Body of pancreas (tissue), 4 donors: ENCODE data around the gene COL4A2. TPM values are rescaled to one million over a fixed set of nuclear protein-coding genes. Genes with fewer than 3 reads are reported as not detected.

ENCODE experiments used
- ATAC-seq: fragments of 150-250 bp; one replicate; pipeline ENCODE4 v1.9.1; 2016
- DNase-seq, 4 donors: peaks; one replicate each; pipeline ENCODE4 v3.0.0-alpha.2; 2019
- H3K27ac ChIP-seq, 4 donors: fragments of 200-600 bp; sonication (generic); 1 replicate in 3 of 4; 2 replicates in 1 of 4; pipeline versions ENCODE4 v1.5.1 to v1.6.1; 2016 to 2019; ENCODE audit warnings: mild to moderate bottlenecking in 1 of 4, mixed read lengths in 1 of 4, moderate library complexity in 1 of 4
- H3K27me3 ChIP-seq, 2 donors: fragments of 200-600 bp; sonication (generic); one replicate each; pipeline ENCODE4 v1.6.0; 2016; ENCODE audit warnings: mild to moderate bottlenecking in 1 of 2
- H3K36me3 ChIP-seq, 2 donors: fragments of 200-600 bp; sonication (generic); replicated peaks in 1 of 2; 2 replicates each; pipeline ENCODE4 v1.5.1; 2016; ENCODE audit warnings: low read depth in 2 of 2; ENCODE audit not compliant: insufficient read depth in 1 of 2
- H3K4me1 ChIP-seq: fragments of 200-600 bp; sonication (generic); one replicate; pipeline ENCODE4 v1.6.0; 2016
- H3K4me3 ChIP-seq, 2 donors: fragments of 200-600 bp; sonication (generic); 1 replicate in 1 of 2; 2 replicates in 1 of 2; pipeline ENCODE4 v1.5.1; 2016 to 2019
- H3K9me3 ChIP-seq, 3 donors: fragments of 200-600 bp; sonication (generic); 1 replicate in 2 of 3; 2 replicates in 1 of 3; pipeline ENCODE4 v1.5.1; 2016
- CTCF ChIP-seq, 7 experiments: fragments of 450-650 bp in 4 of 7; fragments of 200-600 bp in 3 of 7; sonication (generic) in 3 of 7; IDR thresholded peaks; one replicate each; pipeline ENCODE4 v1.5.1; 2016 to 2019; ENCODE audit warnings: antibody characterized with exemption in 7 of 7
- POLR2A ChIP-seq, 3 donors: fragments of 450-650 bp; IDR thresholded peaks; one replicate each; pipeline ENCODE4 v1.6.1; 2016; ENCODE audit warnings: antibody characterized with exemption in 3 of 3, mild to moderate bottlenecking in 2 of 3
- WGBS, 2 donors: methylation state at CpG; one replicate each; pipeline ENCODE4 v1.1.5; 2017; 5-methylcytosine and 5-hydroxymethylcytosine counted together
- intact Hi-C: fragments of 100-400 bp; cut with DNase I; formaldehyde crosslinking; loops from one replicate; pipeline ENCODE4 v1.15.1; 2023
- total RNA-seq, 2 donors: library from RNA; depleted of rRNA; stranded (reverse); fragments of >200 nt; gene quantifications; one replicate each; pipeline ENCODE4 v1.1.0, GENCODE V29; 2016

COL4A2 gene
- total RNA-seq, 2 donors from 2014 or later = 69.3 to 230 TPM

- DNase-seq (no peak), ATAC-seq (no peak)
- H3K9me3 ChIP-seq = no peaks in the 10 kb centered on the region
- H3K27ac ChIP-seq = peak overlapping the region in 1 of 4 donors; percentile 40
- H3K27me3 ChIP-seq = no peaks in the 10 kb centered on the region
- 83 to 84% methylated on average over 8 of the region's 8 CpGs for WGBS, 2 donors
- H3K4me3 ChIP-seq = no peak overlapping the region
- TF ChIP-seq CTCF (IDR thresholded peaks at IDR 0.05) (no peak), POLR2A (IDR thresholded peaks at IDR 0.05) (no peak)
- intact Hi-C loops = no loop called here
- H3K4me1 ChIP-seq = peaks cover 14% of the 10 kb centered on the region
- no peaks in the 10 kb centered on the region for H3K36me3 ChIP-seq
These were observed 40.7 kb upstream of the COL4A2 start for GRCh38 chr13:110266431-110266809.

GRCh38 chr13:110266983-110267382 is 40.1 kb upstream of the COL4A2 start:
- WGBS, 2 donors = 45 to 47% methylated on average over 10 of the region's 10 CpGs
- DNase-seq (no peak), ATAC-seq (no peak)
- H3K4me1 ChIP-seq = peaks cover 14% of the 10 kb centered on the region
- H3K27ac ChIP-seq = no peak overlapping the region
- no peaks in the 10 kb centered on the region for H3K36me3 ChIP-seq
- no peak overlapping the region for H3K4me3 ChIP-seq
- intact Hi-C loops = no loop called here
- H3K27me3 ChIP-seq = no peaks in the 10 kb centered on the region
- H3K9me3 ChIP-seq = no peaks in the 10 kb centered on the region
- TF ChIP-seq CTCF (IDR thresholded peaks at IDR 0.05) = no peak
- TF ChIP-seq POLR2A (IDR thresholded peaks at IDR 0.05) = no peak

GRCh38 chr13:110268061-110268460 is 39.0 kb upstream of the COL4A2 start:
- no peaks in the 10 kb centered on the region for H3K36me3 ChIP-seq
- DNase-seq (peak in 1 of 4 donors; percentile 3), ATAC-seq (no peak)
- WGBS, 2 donors = 59 to 63% methylated on average over 6 of the region's 6 CpGs
- peaks cover 3% of the 10 kb centered on the region for H3K4me1 ChIP-seq
- no peak overlapping the region for H3K27ac ChIP-seq
- intact Hi-C loops = no loop called here
- no peak for TF ChIP-seq POLR2A (IDR thresholded peaks at IDR 0.05)
- TF ChIP-seq CTCF (IDR thresholded peaks at IDR 0.05) = no peak
- no peaks in the 10 kb centered on the region for H3K27me3 ChIP-seq
- no peaks in the 10 kb centered on the region for H3K9me3 ChIP-seq
- no peak overlapping the region for H3K4me3 ChIP-seq

- WGBS, 2 donors = 68 to 77% methylated on average over 16 of the region's 16 CpGs
- ATAC-seq = no peak
- intact Hi-C loops = no loop called here
These were observed 38.4 kb upstream of the COL4A2 start for GRCh38 chr13:110268576-110269185.

More at GRCh38 chr13:110268576-110269185, 38.4 kb upstream of the COL4A2 start:
- no peaks in the 10 kb centered on the region for H3K27me3 ChIP-seq
- no peaks in the 10 kb centered on the region for H3K9me3 ChIP-seq
- H3K4me3 ChIP-seq = no peak overlapping the region
- peak in 1 of 4 donors; percentile 12 for DNase-seq
- H3K4me1 ChIP-seq = no peaks in the 10 kb centered on the region
- no peak overlapping the region for H3K27ac ChIP-seq
- TF ChIP-seq CTCF (IDR thresholded peaks at IDR 0.05) (no peak), POLR2A (IDR thresholded peaks at IDR 0.05) (no peak)
- no peaks in the 10 kb centered on the region for H3K36me3 ChIP-seq
